Thyroid gland (tissue), 4 donors: ENCODE results near the gene EFCAB12. TPM values are rescaled to one million over a fixed set of nuclear protein-coding genes. Genes with fewer than 3 reads are reported as not detected.
"Not testable (repeated sequence)": the region's sequence is repeated elsewhere in the genome, so short reads cannot be mapped to it uniquely, and the experiment has no call there.

ENCODE experiments used
- DNase-seq, 2 donors: peaks; one replicate each; pipeline ENCODE4 v3.0.0-alpha.2; 2019
- H3K27ac ChIP-seq, 3 donors: fragments of 200-600 bp; sonication (generic); 1 replicate in 2 of 3; 2 replicates in 1 of 3; pipeline ENCODE4 v1.5.1; 2016 to 2019; ENCODE audit warnings: mild to moderate bottlenecking in 1 of 3, moderate library complexity in 1 of 3
- H3K27me3 ChIP-seq: fragments of 200-600 bp; sonication (generic); one replicate; pipeline ENCODE4 v1.5.1; 2019
- H3K36me3 ChIP-seq, 2 donors: fragments of 200-600 bp; sonication (generic); one replicate each; pipeline ENCODE4 v1.5.1; 2016 to 2019
- H3K4me1 ChIP-seq, 2 donors: fragments of 200-600 bp; sonication (generic); one replicate each; pipeline ENCODE4 v1.5.1; 2017 to 2019
- H3K4me3 ChIP-seq, 3 donors: fragments of 200-600 bp; sonication (generic); replicated peaks in 1 of 3; 1 replicate in 2 of 3; 2 replicates in 1 of 3; pipeline ENCODE4 v1.5.1; 2016; ENCODE audit warnings: mild to moderate bottlenecking in 1 of 3
- H3K9me3 ChIP-seq: fragments of 200-600 bp; sonication (generic); one replicate; pipeline ENCODE4 v1.5.1; 2017
- POLR2A ChIP-seq, 2 donors: fragments of 450-650 bp; IDR thresholded peaks; one replicate each; pipeline ENCODE4 v1.6.1; 2017; ENCODE audit warnings: antibody characterized with exemption in 2 of 2, mild to moderate bottlenecking in 2 of 2, moderate library complexity in 1 of 2
- WGBS, 2 donors: methylation state at CpG; one replicate each; pipeline ENCODE4 v1.1.5; 2017; 5-methylcytosine and 5-hydroxymethylcytosine counted together
- intact Hi-C: fragments of 100-400 bp; cut with DNase I; formaldehyde crosslinking; loops from one replicate; pipeline ENCODE4 v1.15.1; 2023
- total RNA-seq, 4 donors: library from RNA; depleted of rRNA; stranded (reverse); fragments of >200 nt; gene quantifications; one replicate each; pipeline ENCODE4 v1.2.3, GENCODE V29; 2016
- TF ChIP-seq, protein P1 (sequence below), 6 experiments: fragments of 200-600 bp in 3 of 6; fragments of 450-650 bp in 3 of 6; sonication (generic) in 3 of 6; IDR thresholded peaks; one replicate each; pipeline ENCODE4 v1.5.1; 2016 to 2019; ENCODE audit warnings: antibody characterized with exemption in 6 of 6, mild to moderate bottlenecking in 2 of 6, inconsistent platforms in 1 of 6, moderate library complexity in 1 of 6

EFCAB12 gene
- total RNA-seq, 4 donors from 2014 or later, result 0.67 to 1.2 (median 0.74) TPM

GRCh38 chr3:129386984-129387383 lies 41.5 kb downstream of the EFCAB12 start:
- H3K9me3 ChIP-seq, result no peaks in the 10 kb centered on the region
- DNase-seq, result no peak
- peak overlapping the region; percentile 24 to 76 (median 62) for H3K27ac ChIP-seq
- peaks cover 5 to 11% of the 10 kb centered on the region in 2 donors for H3K36me3 ChIP-seq
- WGBS, 2 donors, result 67 to 86% methylated on average over 10 of the region's 10 CpGs
- TF ChIP-seq, protein P1, sequence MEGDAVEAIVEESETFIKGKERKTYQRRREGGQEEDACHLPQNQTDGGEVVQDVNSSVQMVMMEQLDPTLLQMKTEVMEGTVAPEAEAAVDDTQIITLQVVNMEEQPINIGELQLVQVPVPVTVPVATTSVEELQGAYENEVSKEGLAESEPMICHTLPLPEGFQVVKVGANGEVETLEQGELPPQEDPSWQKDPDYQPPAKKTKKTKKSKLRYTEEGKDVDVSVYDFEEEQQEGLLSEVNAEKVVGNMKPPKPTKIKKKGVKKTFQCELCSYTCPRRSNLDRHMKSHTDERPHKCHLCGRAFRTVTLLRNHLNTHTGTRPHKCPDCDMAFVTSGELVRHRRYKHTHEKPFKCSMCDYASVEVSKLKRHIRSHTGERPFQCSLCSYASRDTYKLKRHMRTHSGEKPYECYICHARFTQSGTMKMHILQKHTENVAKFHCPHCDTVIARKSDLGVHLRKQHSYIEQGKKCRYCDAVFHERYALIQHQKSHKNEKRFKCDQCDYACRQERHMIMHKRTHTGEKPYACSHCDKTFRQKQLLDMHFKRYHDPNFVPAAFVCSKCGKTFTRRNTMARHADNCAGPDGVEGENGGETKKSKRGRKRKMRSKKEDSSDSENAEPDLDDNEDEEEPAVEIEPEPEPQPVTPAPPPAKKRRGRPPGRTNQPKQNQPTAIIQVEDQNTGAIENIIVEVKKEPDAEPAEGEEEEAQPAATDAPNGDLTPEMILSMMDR (IDR thresholded peaks at IDR 0.05), result no peak
- no peak for TF ChIP-seq POLR2A (IDR thresholded peaks at IDR 0.05)
- intact Hi-C loops, result no loop called here
- peaks cover 13 to 30% of the 10 kb centered on the region in 2 donors for H3K4me1 ChIP-seq
- no peaks in the 10 kb centered on the region for H3K27me3 ChIP-seq
- H3K4me3 ChIP-seq, result no peak overlapping the region

DNA sequence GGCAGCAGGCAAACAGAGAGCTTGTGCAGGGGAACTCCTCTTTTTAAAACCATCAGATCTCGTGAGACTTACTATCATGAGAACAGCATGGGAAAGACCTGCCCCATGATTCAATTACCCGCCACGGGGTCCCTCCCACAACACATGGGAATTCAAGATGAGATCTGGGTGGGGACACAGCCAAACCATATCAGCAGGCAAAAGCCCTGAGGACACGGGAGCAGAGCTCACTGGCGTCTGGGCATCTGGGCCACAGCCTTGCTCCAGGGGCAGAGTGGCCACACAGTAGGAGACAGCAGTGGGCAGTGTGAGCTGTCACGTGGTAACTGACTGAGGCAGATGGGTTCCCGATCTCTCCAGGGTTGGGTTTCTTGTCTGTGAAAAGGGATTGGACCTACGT lies 42.9 kb downstream of the EFCAB12 start:
- H3K9me3 ChIP-seq, H3K36me3 ChIP-seq, H3K4me3 ChIP-seq, H3K27me3 ChIP-seq, DNase-seq, intact Hi-C loops, H3K27ac ChIP-seq: not testable (repeated sequence)
- WGBS, 2 donors, result 77 to 89% methylated on average over 6 to 8 of the region's 8 CpGs
- peaks cover 13 to 30% of the 10 kb centered on the region in 2 donors for H3K4me1 ChIP-seq

DNA sequence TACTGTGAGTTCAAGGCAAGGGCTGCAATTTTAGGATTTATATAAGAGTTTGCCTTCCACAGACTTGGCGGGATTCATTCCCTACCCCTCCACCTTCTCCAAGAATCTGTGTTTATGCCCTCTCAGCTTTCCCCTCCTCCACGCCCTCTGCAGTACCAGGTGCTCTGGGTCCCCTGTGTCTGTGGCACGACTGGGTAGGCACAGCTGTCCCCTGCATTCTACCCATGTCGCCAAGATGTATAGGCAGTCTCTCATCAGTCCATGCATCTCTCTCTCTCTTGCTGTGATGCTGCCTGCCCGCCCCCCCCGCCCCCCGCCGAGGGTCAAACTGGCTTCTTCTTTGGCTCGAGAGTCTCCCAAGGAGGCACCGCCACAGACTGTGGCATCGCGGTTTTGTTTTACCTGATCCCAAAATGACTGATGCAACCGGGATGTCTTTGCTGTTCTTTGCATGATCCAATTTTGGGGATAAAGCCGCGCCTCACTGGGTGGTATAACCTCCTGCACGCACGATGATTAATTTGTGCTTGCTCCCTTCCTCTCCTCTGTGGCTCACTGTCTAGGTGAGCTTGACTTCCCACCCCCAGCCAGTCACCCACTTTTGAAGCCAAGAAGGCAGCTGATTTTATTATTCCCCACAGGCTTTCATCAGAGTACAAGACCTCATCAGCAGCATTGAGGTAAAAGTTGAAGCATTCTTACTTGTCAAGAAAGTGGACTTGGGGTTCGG lies 43.7 kb downstream of the EFCAB12 start:
- H3K27me3 ChIP-seq, result no peaks in the 10 kb centered on the region
- intact Hi-C loops, result no loop called here
- H3K4me3 ChIP-seq, result no peak overlapping the region
- H3K36me3 ChIP-seq, result peaks cover 0 to 3% of the 10 kb centered on the region in 2 donors
- no peak for DNase-seq
- H3K9me3 ChIP-seq, result no peaks in the 10 kb centered on the region
- H3K4me1 ChIP-seq, result peaks cover 13 to 28% of the 10 kb centered on the region in 2 donors
- no peak overlapping the region for H3K27ac ChIP-seq
- TF ChIP-seq, protein P1 (IDR thresholded peaks at IDR 0.05), result no peak
- TF ChIP-seq POLR2A (IDR thresholded peaks at IDR 0.05), result no peak
- WGBS, 2 donors, result 77 to 80% methylated on average over 16 to 18 of the region's 18 CpGs

DNA sequence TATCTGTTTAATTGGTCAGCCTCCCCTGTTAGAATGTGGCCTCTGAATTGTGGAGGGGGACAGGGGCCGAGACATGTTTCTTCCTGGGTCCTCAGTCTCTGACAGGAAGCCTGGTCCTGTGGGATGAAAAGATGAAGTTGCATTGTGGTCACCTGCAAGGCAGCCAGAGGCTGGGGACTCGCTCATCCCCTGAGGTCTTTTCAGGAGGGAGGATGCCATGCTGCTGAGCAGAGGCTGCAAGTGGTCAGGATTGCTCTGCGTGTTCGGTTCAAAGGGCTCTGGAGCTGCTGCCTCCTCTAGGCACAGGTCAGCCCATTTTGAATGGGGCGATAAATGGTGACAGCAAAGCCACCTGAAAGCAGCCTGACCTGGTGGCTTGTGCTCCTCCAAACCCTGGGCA lies 44.3 kb downstream of the EFCAB12 start:
- H3K36me3 ChIP-seq, intact Hi-C loops, H3K9me3 ChIP-seq, H3K27me3 ChIP-seq, H3K4me3 ChIP-seq, DNase-seq, H3K27ac ChIP-seq: not testable (repeated sequence)
- 60 to 79% methylated on average over 1 to 5 of the region's 5 CpGs for WGBS, 2 donors
- H3K4me1 ChIP-seq, result peaks cover 7 to 22% of the 10 kb centered on the region in 2 donors

- Histone ChIP-seq H3K27me3 (no peaks in the 10 kb centered on the region), H3K4me1 (peaks cover 5 to 15% of the 10 kb centered on the region in 2 donors), H3K36me3 (no peaks in the 10 kb centered on the region), H3K9me3 (no peaks in the 10 kb centered on the region), H3K27ac (no peak overlapping the region), H3K4me3 (no peak overlapping the region)
- intact Hi-C loops, result no loop called here
- 44 to 63% methylated on average over 5 to 6 of the region's 6 CpGs for WGBS, 2 donors
- peak; percentile 54 to 71 for DNase-seq
- TF ChIP-seq POLR2A (IDR thresholded peaks at IDR 0.05), result no peak
- TF ChIP-seq, protein P1 (IDR thresholded peaks at IDR 0.05), result peak; percentile 34 to 78 (median 66)
These were observed 45.1 kb downstream of the EFCAB12 start for GRCh38 chr3:129383292-129383860.

GRCh38 chr3:129382366-129382765 lies 46.1 kb downstream of the EFCAB12 start:
- TF ChIP-seq POLR2A (IDR thresholded peaks at IDR 0.05), result no peak
- TF ChIP-seq, protein P1 (IDR thresholded peaks at IDR 0.05), result no peak
- H3K27me3 ChIP-seq, result no peaks in the 10 kb centered on the region
- H3K9me3 ChIP-seq, result no peaks in the 10 kb centered on the region
- WGBS, 2 donors, result 86 to 96% methylated on average over 2 of the region's 2 CpGs
- H3K36me3 ChIP-seq, result no peaks in the 10 kb centered on the region
- peaks cover 4 to 5% of the 10 kb centered on the region in 2 donors for H3K4me1 ChIP-seq
- H3K4me3 ChIP-seq, result no peak overlapping the region
- DNase-seq, result no peak
- H3K27ac ChIP-seq, result no peak overlapping the region
- intact Hi-C loops, result no loop called here
